Lung (tissue), 12 donors: ENCODE measurements around the gene ZNF732. TPM values are rescaled to one million over a fixed set of nuclear protein-coding genes. Genes with fewer than 3 reads are reported as not detected.
A peak's percentile ranks its signal among the peaks of the same experiment; 100 is the strongest.

Experiments used
- ATAC-seq: fragments of 200-7000 bp; cut with Tn5 transposase; one replicate; pipeline ENCODE4 v1.9.1; 2020; ENCODE audit warnings: moderate number of reproducible peaks; ENCODE audit not compliant: insufficient read depth, low FRiP score
- DNase-seq, 3 donors: peaks; one replicate each; pipeline ENCODE4 v3.0.0-alpha.2; 2013 to 2017
- H3K27ac ChIP-seq, 2 donors: one replicate each; pipeline ENCODE4 v1.5.1; 2013; ENCODE audit warnings: mild to moderate bottlenecking in 2 of 2, moderate library complexity in 2 of 2, control low read depth in 1 of 2, inconsistent platforms in 1 of 2, low read depth in 1 of 2, low read length in 1 of 2
- H3K27me3 ChIP-seq, 3 donors: one replicate each; pipeline ENCODE4 v1.5.1; 2013; ENCODE audit warnings: low read length in 2 of 3; ENCODE audit not compliant: control insufficient read depth in 3 of 3, insufficient read depth in 3 of 3
- H3K36me3 ChIP-seq, 4 donors: one replicate each; pipeline ENCODE4 v1.5.1; 2013; ENCODE audit warnings: low read length in 4 of 4, mild to moderate bottlenecking in 1 of 4, moderate library complexity in 1 of 4; ENCODE audit not compliant: control insufficient read depth in 4 of 4, insufficient read depth in 4 of 4
- H3K4me1 ChIP-seq, 5 donors: one replicate each; pipeline ENCODE4 v1.5.1; 2013; ENCODE audit warnings: low read length in 5 of 5, mild to moderate bottlenecking in 2 of 5, moderate library complexity in 1 of 5; ENCODE audit not compliant: control insufficient read depth in 5 of 5, insufficient read depth in 5 of 5
- H3K4me3 ChIP-seq: one replicate; pipeline ENCODE4 v1.5.1; 2013; ENCODE audit warnings: mild to moderate bottlenecking, control low read depth, moderate library complexity
- H3K9ac ChIP-seq, 2 donors: one replicate each; pipeline ENCODE4 v1.5.1; 2013; ENCODE audit warnings: low read length in 2 of 2, control low read depth in 1 of 2; ENCODE audit not compliant: insufficient read depth in 1 of 2
- H3K9me3 ChIP-seq, 4 donors: one replicate each; pipeline ENCODE4 v1.5.1; 2013; ENCODE audit warnings: low read length in 3 of 4, mild to moderate bottlenecking in 1 of 4, moderate library complexity in 1 of 4; ENCODE audit not compliant: control insufficient read depth in 4 of 4, insufficient read depth in 3 of 4
- WGBS, 2 donors: extraction: QIAGEN DNeasy Blood & Tissue Kit; methylation state at CpG; one replicate each; pipeline ENCODE4 v1.1.7; 2013; 5-methylcytosine and 5-hydroxymethylcytosine counted together
- polyA plus RNA-seq, 2 donors: library from polyadenylated mRNA; stranded (reverse); fragments of 200-250 nt; gene quantifications; one replicate each; pipeline ENCODE4 v1.2.1, GENCODE V29; 2013
- total RNA-seq, 2 donors: library from RNA; depleted of rRNA in 1 of 2; stranded (reverse); fragments of >200 nt in 1 of 2; gene quantifications; one replicate each; pipeline ENCODE4 v1.2.1, GENCODE V29; 2014 to 2021
- TF ChIP-seq, protein P1 (sequence below): IDR thresholded peaks from 2 replicates; pipeline ENCODE4 v1.5.1; 2012; ENCODE audit warnings: mild to moderate bottlenecking; ENCODE audit errors: control extremely low read depth, extremely low read depth
- donor health status: control.
- donor health status: control.
- donor health status: Bipolar disorder and iron deficiency.
- donor health status: healthy.
- donor health status: DM: yes; HTN: yes; CAD: no.

The ZNF732 gene
- total and polyA plus RNA-seq, 4 donors = 0.02 to 3.5 TPM; not detected in 2

DNA sequence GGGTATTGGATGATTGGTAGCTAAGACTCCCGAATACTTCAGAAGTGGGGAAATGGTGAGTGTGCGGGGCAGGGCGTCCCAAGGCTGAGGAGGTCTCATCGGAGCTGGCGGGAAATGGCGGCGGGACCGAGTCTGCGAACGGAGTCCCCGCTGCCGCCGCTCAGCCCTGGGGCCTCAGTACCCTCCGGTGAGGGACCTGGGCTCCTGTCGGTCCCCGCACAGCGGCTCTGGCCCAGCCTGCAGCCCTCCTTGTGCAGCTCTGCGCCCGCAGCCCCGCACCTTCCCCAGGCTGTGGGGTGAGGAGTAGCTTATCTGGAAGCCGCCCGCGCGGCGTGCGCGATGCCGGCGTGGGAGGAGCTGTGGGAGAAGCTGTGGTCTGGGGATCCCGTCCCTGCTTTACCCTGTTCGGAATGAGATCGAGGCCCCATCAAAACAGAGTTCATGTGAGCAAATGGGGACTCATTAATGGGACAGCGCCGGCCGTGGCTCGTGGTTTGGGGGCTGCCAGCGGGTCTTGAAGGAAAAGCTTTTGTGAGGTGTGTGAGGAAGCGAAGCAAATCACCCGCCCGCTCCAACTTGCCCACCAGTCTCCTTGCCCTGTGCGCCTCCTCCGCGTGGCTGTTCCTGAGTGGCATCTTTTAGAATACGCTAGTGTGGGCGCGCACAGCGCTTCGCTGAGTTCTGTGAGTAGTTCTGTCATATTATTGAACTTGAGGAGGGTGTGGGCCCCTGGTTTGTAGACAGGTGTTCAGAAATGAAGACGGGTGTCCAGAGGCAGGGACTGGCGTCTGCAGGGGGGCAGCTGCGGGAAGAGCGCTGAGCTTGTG lies 32.9 kb upstream of the ZNF732 start:
- peak overlapping the region; percentile 82 for H3K4me3 ChIP-seq
- H3K36me3 ChIP-seq = peaks cover 0 to 19% (median 7%) of the 10 kb centered on the region in 4 donors
- WGBS, 2 donors = 3 to 5% methylated on average over 49 to 52 of the region's 52 CpGs
- H3K9ac ChIP-seq = peak overlapping the region; percentile 63 to 91
- ATAC-seq (peak; percentile 50), DNase-seq (peak in 2 of 3 donors; percentile 50 to 56)
- H3K27ac ChIP-seq = peak overlapping the region; percentile 91 to 93
- H3K9me3 ChIP-seq = peaks cover 0 to 11% (median 3%) of the 10 kb centered on the region in 4 donors
- TF ChIP-seq, protein P1, sequence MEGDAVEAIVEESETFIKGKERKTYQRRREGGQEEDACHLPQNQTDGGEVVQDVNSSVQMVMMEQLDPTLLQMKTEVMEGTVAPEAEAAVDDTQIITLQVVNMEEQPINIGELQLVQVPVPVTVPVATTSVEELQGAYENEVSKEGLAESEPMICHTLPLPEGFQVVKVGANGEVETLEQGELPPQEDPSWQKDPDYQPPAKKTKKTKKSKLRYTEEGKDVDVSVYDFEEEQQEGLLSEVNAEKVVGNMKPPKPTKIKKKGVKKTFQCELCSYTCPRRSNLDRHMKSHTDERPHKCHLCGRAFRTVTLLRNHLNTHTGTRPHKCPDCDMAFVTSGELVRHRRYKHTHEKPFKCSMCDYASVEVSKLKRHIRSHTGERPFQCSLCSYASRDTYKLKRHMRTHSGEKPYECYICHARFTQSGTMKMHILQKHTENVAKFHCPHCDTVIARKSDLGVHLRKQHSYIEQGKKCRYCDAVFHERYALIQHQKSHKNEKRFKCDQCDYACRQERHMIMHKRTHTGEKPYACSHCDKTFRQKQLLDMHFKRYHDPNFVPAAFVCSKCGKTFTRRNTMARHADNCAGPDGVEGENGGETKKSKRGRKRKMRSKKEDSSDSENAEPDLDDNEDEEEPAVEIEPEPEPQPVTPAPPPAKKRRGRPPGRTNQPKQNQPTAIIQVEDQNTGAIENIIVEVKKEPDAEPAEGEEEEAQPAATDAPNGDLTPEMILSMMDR = no peak
- H3K4me1 ChIP-seq = peaks cover 3 to 15% (median 10%) of the 10 kb centered on the region in 5 donors
- H3K27me3 ChIP-seq = no peaks in the 10 kb centered on the region

DNA sequence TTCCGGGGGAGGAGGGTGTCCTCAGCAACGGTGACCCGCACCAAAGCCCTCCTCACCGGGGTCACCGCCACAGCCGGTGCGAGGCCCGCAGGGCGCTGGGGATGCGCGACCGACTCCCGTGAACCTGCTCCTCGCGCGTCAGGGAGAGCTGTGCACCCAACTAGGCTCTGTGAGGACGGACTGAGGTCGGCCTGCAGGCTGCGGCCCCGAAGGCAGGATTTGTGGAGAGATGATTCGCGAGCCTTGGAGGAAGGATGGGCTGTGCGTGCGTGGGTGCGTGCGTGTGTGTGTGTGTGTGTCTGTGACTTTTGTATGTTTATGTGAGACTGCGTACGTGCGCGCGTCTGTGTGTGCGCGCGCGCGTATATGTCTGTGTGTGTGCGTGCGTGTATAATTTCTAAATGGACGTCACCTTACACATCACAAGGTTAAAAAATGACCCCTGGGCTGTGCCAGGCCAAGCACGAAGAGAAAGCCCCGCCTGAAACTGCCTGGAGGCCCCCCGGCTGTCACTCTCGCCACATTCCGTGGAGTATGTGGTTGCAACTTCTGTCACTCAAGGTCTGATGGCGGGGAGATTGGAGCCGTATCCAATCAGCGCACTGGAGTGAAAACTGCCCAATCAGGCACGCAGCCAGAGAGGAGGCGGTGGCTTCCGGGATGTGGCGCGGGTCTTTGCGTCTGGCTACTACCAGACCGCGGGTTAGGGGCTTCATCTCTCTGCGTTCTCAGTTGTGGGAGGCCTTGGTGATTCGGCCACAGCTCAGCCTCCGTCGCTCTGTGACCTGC lies 32.1 kb upstream of the ZNF732 start, which contains the start of gene ZNF141:
Gene ZNF141, plus strand, starts transcription at position 672 of the 789 bp plus-strand sequence. CDS start 170 bp downstream, outside the sequence.
- peaks cover 3 to 15% (median 10%) of the 10 kb centered on the region in 5 donors for H3K4me1 ChIP-seq
- peak within 1 kb of the TSS; percentile 82 for H3K4me3 ChIP-seq
- peaks cover 0 to 8% (median 2%) of the 10 kb centered on the region in 4 donors for H3K9me3 ChIP-seq
- peak within 1 kb of the TSS; percentile 63 to 95 for H3K9ac ChIP-seq
- peak; percentile 98 for ATAC-seq
- H3K27ac ChIP-seq = peak within 1 kb of the TSS; percentile 91 to 93
- peaks cover 0 to 17% (median 5%) of the 10 kb centered on the region in 4 donors for H3K36me3 ChIP-seq
- no peaks in the 10 kb centered on the region for H3K27me3 ChIP-seq
- WGBS, 2 donors = 0% methylated on average over 59 of the region's 59 CpGs
- TF ChIP-seq, protein P1 = no peak
- peak; percentile 99 to 100 (median 99) for DNase-seq

DNA sequence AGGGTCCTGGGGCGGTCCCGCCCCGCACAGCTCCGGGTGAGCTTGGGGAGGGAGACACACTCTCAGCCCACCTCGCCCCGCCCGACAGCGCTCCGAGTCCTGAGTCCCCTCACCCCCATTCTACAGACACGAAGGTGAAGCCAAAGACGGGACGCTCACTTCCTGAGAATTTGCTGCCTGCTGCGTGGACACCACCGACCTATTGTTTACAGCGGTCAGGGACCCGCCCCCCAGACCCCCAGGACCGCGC lies 31.5 kb upstream of the ZNF732 start:
- Histone ChIP-seq H3K4me3 (peak overlapping the region; percentile 80), H3K27ac (peak overlapping the region; percentile 90 to 93), H3K36me3 (peaks cover 0 to 12% (median 2%) of the 10 kb centered on the region in 4 donors), H3K9me3 (peaks cover 0 to 3% (median 0%) of the 10 kb centered on the region in 4 donors), H3K9ac (peak overlapping the region in 1 of 2 donors; percentile 58), H3K27me3 (no peaks in the 10 kb centered on the region), H3K4me1 (peaks cover 3 to 15% (median 10%) of the 10 kb centered on the region in 5 donors)
- TF ChIP-seq, protein P1 = no peak
- DNase-seq = no peak
- WGBS, 2 donors = 1% methylated on average over 15 to 18 of the region's 18 CpGs
- ATAC-seq = no peak
